SK-N-MC (cell line): ENCODE measurements around the gene MAD2L1.

Experiments
- EZH2 ChIP-seq: fragments of 200-600 bp; sonication (generic); IDR thresholded peaks from one replicate; pipeline ENCODE4 v1.6.1; 2017; ENCODE audit warnings: antibody characterized with exemption
- FOXP2 ChIP-seq: optimal IDR thresholded peaks from 2 replicates; pipeline ENCODE3; 2011; ENCODE audit warnings: mild to moderate bottlenecking, moderate library complexity; ENCODE audit not compliant: insufficient read depth; ENCODE audit errors: extremely low read length, control extremely low read depth
- POLR2AphosphoS5 ChIP-seq: IDR thresholded peaks from 2 replicates; pipeline ENCODE4 v1.6.1; 2012; ENCODE audit warnings: mild to moderate bottlenecking, low read depth, low read length, borderline replicate concordance

DNA sequence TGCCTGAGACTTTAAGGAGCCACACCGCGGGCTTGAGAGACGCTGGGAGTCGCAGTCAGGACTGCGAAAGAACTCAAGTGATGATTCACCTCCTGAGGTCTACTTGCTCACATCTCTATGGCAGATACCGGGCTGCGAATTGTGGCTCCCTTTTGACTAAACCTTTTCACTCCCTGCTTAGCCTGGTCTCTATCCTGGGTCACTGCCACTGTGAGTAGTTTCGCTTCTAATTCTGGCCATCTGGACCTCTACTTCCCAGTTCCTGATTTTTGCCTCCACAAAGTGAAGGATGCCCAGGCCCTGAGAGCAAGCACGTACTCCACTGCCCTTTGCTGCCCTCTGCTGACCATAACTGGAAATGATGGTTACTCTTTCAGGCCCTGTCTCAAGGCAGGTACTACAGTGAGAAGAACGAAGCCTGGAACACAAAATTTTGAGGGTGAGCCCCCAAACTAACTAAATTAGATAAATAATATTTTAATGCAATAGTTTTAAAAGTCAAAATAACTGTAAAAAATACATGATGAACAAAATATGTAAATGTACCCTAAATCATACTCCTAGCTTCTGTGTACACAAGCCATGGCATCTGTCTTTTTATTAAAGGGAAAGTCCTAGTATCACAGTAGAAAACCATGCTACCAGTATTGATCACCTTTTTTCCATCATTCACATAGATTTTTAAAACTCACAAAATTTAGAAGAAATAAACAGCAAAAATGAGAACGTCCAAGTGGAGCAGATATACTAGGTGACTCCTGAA is 16.7 kb downstream of the MAD2L1 start:
- TF ChIP-seq EZH2 (no peak), POLR2AphosphoS5 (no peak), FOXP2 (no peak)
